Measurements from ENCODE around the gene SLC25A10.
A peak's percentile ranks its signal among the peaks of the same experiment; 100 is the strongest.
"Not testable (repeated sequence)": the region's sequence is repeated elsewhere in the genome, so short reads cannot be mapped to it uniquely, and the experiment has no call there.

The SLC25A10 gene

DNA sequence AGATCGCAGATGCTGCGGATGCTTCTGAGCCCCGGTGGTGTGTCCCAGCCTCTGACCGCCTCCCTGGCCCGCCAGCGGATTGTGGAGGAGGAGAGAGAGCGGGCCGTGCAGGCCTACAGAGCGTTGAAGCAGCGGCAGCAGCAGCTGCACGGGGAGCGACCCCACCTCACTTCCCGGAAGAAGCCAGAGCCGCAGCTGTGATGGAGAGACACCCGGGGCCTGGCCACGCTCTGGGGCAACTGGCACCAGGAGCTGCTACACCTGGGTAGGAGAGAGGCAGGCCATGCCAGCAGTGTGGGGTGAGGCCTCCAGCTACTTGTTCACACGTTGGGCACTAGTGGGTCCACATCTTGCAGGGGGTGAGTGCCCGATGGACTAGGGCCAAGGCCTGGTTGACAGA lies 39.6 kb upstream of the SLC25A10 start:
- no peak overlapping the region for H3K4me3 ChIP-seq (ENCODE audit: low read length)
- no peak for TF ChIP-seq CTCF (IDR thresholded peaks at IDR 0.05; ENCODE audit: insufficient read depth, low read depth, low read length, missing control alignments)

DNA sequence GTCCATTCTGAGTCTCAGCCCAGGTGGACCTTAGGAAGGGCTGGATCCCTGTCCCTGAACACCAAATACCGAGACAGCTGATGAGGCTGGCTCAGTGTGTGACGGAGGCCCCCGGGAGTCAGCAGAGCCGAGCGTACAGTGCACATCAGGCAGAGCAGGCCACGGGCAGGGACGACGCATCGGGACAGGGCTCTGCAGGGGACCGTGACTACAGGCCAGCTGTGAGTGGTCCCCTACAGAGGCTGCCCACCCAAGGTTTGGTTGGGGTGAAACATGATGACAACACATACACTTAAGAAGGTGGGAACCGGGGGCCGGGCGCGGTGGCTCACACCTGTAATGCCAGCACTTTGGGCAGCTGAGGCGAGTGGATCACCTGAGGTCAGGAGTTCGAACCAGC lies 39.1 kb upstream of the SLC25A10 start:
- no peak for TF ChIP-seq CTCF (IDR thresholded peaks at IDR 0.05; ENCODE audit: insufficient read depth, low read depth, low read length, missing control alignments)
- no peak for DNase-seq (ENCODE audit: low read depth)
- H3K4me3 ChIP-seq (ENCODE audit: low read length): no peak overlapping the region

More for the DNA sequence above, 39.6 kb upstream of the SLC25A10 start:
- no peak for DNase-seq (ENCODE audit: low read depth)

GRCh38 chr17:81673561-81674258 lies 38.4 kb upstream of the SLC25A10 start:
- H3K4me3 ChIP-seq (ENCODE audit: low read length): no peak overlapping the region
- no peak for DNase-seq (ENCODE audit: low read depth)
- TF ChIP-seq CTCF (IDR thresholded peaks at IDR 0.05; ENCODE audit: insufficient read depth, low read depth, low read length, missing control alignments): no peak

GRCh38 chr17:81675515-81676221 lies 36.4 kb upstream of the SLC25A10 start:
- not testable (repeated sequence) for H3K4me3 ChIP-seq (ENCODE audit: low read length)
- peak; percentile 56 for TF ChIP-seq CTCF (IDR thresholded peaks at IDR 0.05; ENCODE audit: insufficient read depth, low read depth, low read length, missing control alignments)
- peak; percentile 35 for DNase-seq (ENCODE audit: low read depth)

GRCh38 chr17:81676906-81677305 lies 35.2 kb upstream of the SLC25A10 start:
- no peak overlapping the region for H3K4me3 ChIP-seq (ENCODE audit: low read length)
- DNase-seq (ENCODE audit: low read depth): peak; percentile 27
- no peak for TF ChIP-seq CTCF (IDR thresholded peaks at IDR 0.05; ENCODE audit: insufficient read depth, low read depth, low read length, missing control alignments)

DNA sequence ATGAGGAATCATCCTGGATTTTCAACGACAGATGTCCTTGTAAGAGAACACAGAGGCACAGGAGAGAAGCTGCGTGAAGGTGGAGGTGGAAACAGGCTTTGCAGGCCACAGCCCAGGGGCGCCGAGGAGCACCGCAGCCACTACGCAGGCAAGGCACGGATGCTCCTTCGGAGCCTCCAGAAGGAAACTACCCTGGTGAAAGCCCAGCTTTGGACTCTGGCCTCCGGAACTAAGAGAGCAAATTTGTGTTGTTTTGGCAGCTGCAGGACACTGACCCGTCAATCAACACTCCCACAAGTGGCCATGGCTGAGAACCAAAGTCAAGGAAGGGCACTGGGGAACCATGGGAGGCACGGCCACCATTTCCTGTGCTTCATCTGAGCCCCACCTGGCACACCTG lies 31.9 kb upstream of the SLC25A10 start:
- H3K4me3 ChIP-seq (ENCODE audit: low read length): no peak overlapping the region
- TF ChIP-seq CTCF (IDR thresholded peaks at IDR 0.05; ENCODE audit: insufficient read depth, low read depth, low read length, missing control alignments): no peak
- no peak for DNase-seq (ENCODE audit: low read depth)
